Stimulated activated CD4-positive, alpha-beta T cell treated with anti-CD3 and anti-CD28 coated beads, Interleukin-12 subunit alpha, Interleukin-12 subunit beta, amount 100 ng/mL, for 24 hours (primary cell): ENCODE results near the gene HPGD.
"Not testable (repeated sequence)": the region's sequence is repeated elsewhere in the genome, so short reads cannot be mapped to it uniquely, and the experiment has no call there.

ENCODE experiments used
- DNase-seq, 2 experiments: peaks; one replicate each; pipeline ENCODE4 v3.0.0-alpha.2; 2020; ENCODE audit warnings: low read depth in 2 of 2

Gene HPGD

GRCh38 chr4:174526731-174527130 is 4.4 kb upstream of the HPGD start:
- no peak for DNase-seq

GRCh38 chr4:174524242-174524641 is 2.0 kb upstream of the HPGD start:
- DNase-seq = no peak

- DNase-seq = no peak
These were observed 871 bp upstream of the HPGD start for GRCh38 chr4:174523025-174523693.

GRCh38 chr4:174521800-174522182 is 497 bp downstream of the HPGD start:
- no peak for DNase-seq

GRCh38 chr4:174520660-174521059 is 1.6 kb downstream of the HPGD start:
- no peak for DNase-seq

- no peak for DNase-seq
These were observed 4.5 kb downstream of the HPGD start for GRCh38 chr4:174517502-174518445.

- DNase-seq = no peak
These were observed 5.5 kb downstream of the HPGD start for GRCh38 chr4:174516794-174517193.

- DNase-seq = no peak
These were observed 5.9 kb downstream of the HPGD start for GRCh38 chr4:174516345-174516744.

- no peak for DNase-seq
These were observed 9.5 kb downstream of the HPGD start for GRCh38 chr4:174512745-174513144.

GRCh38 chr4:174505892-174506291 is 16.4 kb downstream of the HPGD start:
- no peak for DNase-seq

- DNase-seq = no peak
These were observed 17.3 kb downstream of the HPGD start for GRCh38 chr4:174505007-174505406.

GRCh38 chr4:174503079-174503715 is 19.1 kb downstream of the HPGD start:
- DNase-seq = no peak

- no peak for DNase-seq
These were observed 25.5 kb downstream of the HPGD start for GRCh38 chr4:174496631-174497432.

- DNase-seq = no peak
These were observed 26.7 kb downstream of the HPGD start for GRCh38 chr4:174495626-174496025.

- DNase-seq = no peak
These were observed 27.6 kb downstream of the HPGD start for GRCh38 chr4:174494726-174495125.

- DNase-seq = no peak
These were observed 28.1 kb downstream of the HPGD start for GRCh38 chr4:174494146-174494545.

- no peak for DNase-seq
These were observed 31.8 kb downstream of the HPGD start for GRCh38 chr4:174490451-174490961.

- not testable (repeated sequence) for DNase-seq
These were observed 33.9 kb downstream of the HPGD start for GRCh38 chr4:174488368-174488767.

GRCh38 chr4:174485025-174485424 is 37.3 kb downstream of the HPGD start:
- DNase-seq = no peak

- DNase-seq = no peak
These were observed 38.5 kb downstream of the HPGD start for GRCh38 chr4:174483792-174484191.

- no peak for DNase-seq
These were observed 43.1 kb downstream of the HPGD start for GRCh38 chr4:174479140-174479539.

GRCh38 chr4:174475528-174475927 is 46.8 kb downstream of the HPGD start:
- no peak for DNase-seq
